HG02870 (cell line): ENCODE results near the gene TAF8.
"Not testable (repeated sequence)": the region's sequence is repeated elsewhere in the genome, so short reads cannot be mapped to it uniquely, and the experiment has no call there.

Experiments used
- ATAC-seq: cut with Tn5 transposase; IDR thresholded peaks from one replicate; pipeline ENCODE4 v1.9.1; 2021; ENCODE audit warnings: mild to moderate bottlenecking, moderate library complexity; ENCODE audit not compliant: unreplicated experiment

TAF8 gene, protein sequence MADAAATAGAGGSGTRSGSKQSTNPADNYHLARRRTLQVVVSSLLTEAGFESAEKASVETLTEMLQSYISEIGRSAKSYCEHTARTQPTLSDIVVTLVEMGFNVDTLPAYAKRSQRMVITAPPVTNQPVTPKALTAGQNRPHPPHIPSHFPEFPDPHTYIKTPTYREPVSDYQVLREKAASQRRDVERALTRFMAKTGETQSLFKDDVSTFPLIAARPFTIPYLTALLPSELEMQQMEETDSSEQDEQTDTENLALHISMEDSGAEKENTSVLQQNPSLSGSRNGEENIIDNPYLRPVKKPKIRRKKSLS

DNA sequence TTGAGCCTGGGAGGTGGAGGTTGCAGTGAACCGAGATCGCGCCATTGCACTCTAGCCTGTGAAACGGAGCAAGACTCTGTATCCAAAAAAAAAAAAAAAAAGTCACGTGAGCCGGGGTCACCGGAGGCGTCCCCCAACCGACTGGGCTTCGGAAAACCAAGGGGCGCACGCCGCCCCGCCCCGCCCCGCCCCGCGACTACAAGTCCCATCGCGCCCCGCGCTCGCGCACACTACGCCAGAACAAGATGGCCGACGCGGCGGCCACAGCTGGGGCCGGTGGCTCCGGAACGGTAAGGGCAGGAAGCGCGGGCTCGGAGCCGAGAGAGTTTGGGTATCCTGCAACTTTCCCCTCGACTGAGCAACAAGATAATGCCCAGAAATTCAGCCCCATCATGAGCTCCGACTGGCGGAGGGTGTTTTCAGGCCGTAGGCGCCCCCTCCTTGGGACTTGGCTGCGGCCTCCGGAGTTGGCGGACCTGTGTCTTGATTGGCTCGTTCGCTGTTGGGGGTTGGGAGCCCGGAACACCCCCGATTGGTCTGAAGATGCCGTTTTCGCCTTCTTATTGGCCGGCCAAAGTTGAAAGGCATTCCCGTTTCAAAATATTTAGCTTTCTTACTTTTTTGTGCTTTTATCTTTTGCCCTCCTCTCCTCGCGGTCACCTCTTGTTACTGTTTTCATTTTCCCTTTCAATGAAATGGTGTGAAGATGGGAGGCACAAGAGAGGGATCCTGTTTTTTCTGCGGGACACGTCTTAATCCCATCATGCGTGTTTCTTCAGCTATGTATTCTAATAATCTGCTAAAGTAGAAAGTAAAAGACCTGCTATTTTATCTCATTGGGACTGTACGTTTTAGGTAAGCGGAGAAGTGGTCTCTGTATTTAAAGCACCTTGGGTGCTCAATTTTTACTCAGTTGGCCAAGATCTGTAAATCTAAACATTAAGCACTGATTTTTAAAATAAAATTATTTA is at the start of gene TAF8:
Gene TAF8 (plus strand): TSS at position 228 of the 971 bp plus-strand sequence. CDS start 18 bp downstream, at position 246.
- ATAC-seq = peak; percentile 77

GRCh38 chr6:42001506-42001905 is 48.8 kb upstream of the TAF8 start:
- ATAC-seq = no peak

DNA sequence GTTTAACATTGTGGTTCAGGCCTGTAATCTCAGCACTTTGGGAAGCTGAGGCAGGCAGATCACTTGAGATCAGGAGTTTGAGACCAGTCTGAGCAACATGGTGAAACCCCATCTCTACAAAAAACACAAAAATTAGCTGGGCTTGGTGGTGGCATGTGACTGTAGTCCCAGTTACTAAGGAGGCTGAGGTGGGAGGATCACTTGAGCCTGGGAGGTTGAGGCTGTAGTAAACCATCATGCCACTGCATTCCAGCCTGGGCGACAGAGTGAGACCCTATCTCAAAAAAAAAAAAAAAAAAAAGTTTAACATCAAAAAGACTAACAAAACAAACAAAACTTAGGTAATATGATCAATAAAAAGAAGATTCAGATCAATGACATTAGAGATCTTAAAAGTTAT is 46.7 kb upstream of the TAF8 start:
- not testable (repeated sequence) for ATAC-seq

GRCh38 chr6:42007286-42008137 is 42.8 kb upstream of the TAF8 start:
- ATAC-seq = no peak

GRCh38 chr6:42008138-42008528 is 42.2 kb upstream of the TAF8 start:
- not testable (repeated sequence) for ATAC-seq

GRCh38 chr6:42009844-42010184 is 40.5 kb upstream of the TAF8 start:
- no peak for ATAC-seq

DNA sequence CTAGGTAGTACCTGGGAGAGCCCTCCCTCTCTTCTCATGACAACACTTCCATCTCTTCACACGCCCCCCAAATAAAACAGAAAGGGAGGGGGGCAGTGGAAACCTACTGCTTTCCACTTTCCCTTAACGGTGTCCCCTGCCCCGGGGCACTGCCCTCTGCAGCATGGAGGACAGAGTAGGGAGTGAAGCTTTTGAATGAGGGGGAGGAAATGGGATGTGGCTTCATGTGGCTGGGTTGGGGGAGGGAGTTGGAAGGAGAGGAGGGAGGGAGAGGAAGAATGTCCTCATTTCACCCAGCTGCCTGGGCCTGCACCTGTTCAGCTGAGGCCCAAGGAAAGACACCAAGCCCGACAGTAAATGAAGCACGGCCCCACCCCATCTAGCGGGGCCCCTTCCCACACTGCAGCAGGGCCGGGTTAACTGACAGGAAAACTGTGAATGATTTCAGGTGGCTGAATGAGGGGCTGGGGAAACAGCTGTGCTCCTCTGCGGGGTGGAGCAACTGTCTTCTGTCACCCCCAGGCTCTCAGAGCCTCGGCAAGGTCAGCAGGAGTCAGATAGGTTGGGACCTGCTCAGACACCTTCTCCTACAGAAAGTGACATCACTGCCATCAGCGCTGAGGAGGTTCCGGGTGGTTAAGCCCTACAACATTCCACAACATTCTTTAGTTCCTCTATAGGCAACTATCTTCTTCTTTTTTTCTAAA is 40.0 kb upstream of the TAF8 start:
- ATAC-seq = no peak

- ATAC-seq = no peak
Measured at GRCh38 chr6:42010909-42011308, 39.4 kb upstream of the TAF8 start.

DNA sequence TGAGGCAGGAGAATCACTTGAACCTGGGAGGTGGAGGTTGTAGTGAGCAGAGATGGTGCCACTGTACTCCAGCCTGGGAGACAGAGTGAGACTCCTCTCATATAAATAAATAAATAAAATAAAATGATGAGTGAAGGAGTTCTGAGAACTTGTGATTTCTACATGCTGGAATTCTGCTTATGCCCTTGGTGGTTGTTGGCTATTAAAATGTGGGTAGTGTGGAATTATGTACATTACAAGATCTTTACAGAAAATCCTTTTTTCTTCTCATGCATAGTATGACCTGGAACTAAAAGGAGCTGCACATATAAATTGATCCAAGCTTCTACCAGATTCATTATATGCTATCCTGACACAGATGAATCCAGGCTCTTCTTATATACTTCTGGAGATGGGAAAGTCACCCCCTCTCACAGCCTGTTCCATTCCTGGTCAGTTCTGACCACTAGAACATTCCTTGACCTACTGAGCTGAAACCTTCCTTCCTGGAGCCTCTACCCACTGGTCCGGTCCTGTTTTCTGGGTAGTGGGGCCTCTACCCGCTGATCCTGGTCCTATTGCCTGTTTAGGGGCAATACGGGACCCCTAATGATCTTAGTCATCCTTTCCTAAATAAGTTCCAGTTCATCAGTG is 37.7 kb upstream of the TAF8 start:
- ATAC-seq = no peak

DNA sequence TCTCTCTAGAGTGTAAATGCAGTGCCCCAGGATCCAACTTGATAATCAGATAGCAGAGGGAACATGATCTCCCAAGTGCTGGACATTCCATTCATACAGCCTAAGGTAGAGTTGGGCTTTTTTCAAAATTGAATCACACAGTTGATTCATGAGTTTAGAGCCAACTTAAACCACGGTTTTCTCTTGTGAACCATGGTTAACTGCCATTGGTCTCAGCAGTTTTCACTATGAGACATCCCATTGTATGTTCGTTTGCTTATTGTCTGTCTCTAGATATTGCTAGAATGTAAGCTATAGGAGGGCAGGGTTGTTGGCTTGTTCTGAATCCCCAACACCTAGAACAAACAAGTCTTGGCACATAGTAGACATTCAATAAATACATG is 37.2 kb upstream of the TAF8 start:
- no peak for ATAC-seq

- no peak for ATAC-seq
Measured at GRCh38 chr6:42017021-42017643, 33.2 kb upstream of the TAF8 start.

DNA sequence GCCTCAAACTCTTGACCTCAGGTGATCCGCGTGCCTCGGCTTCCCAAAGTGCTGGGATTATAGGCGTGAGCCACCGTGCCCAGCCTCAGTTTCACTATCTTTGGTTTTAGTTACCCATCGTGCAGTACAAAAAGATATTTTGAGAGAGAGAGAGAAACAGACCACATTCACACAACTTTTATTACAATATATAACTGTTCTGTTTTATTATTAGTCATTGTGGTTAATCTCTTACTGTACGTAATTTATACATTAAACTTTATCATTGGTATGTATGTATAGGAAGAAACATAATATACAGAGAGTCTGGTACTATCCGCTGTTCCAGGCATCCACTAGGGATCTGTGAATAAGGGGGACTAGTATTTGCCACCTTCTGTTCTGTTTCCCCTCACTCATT is 29.4 kb upstream of the TAF8 start:
- no peak for ATAC-seq

GRCh38 chr6:42021847-42022754 is 28.2 kb upstream of the TAF8 start:
- ATAC-seq = no peak

DNA sequence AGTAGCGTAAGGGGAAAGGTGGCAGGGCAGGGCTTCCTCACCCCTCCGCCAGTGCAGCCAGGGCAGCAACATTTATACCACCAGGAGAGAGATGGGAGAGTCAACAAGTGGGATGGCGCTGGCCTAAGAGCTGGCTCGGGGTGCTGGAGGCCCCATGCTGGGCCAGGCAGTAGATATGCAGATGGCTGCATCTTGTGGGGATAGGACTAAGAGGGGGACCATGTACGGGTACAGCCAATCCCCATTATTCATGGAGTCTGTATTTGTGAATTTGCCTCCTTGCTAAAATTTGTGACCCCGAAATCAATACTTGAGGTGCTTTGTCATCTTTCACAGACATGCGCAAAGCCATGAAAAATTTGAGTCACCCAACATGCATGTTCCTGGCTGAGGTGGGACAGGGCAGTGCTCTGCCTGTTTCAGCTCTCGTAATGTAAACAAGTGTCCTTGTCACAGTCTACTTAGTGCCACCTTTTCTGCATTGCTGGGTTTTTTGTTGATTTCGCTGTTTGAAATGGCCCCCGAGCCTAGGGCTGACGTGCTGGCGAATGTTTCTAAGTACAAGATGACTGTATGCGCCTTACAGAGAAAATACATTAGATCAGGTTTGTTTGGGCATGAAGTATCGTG is 27.5 kb upstream of the TAF8 start:
- no peak for ATAC-seq

- ATAC-seq = peak; percentile 82
Measured at GRCh38 chr6:42025066-42025844, 25.1 kb upstream of the TAF8 start.

GRCh38 chr6:42025845-42026243 is 24.5 kb upstream of the TAF8 start:
- peak; percentile 8 for ATAC-seq

DNA sequence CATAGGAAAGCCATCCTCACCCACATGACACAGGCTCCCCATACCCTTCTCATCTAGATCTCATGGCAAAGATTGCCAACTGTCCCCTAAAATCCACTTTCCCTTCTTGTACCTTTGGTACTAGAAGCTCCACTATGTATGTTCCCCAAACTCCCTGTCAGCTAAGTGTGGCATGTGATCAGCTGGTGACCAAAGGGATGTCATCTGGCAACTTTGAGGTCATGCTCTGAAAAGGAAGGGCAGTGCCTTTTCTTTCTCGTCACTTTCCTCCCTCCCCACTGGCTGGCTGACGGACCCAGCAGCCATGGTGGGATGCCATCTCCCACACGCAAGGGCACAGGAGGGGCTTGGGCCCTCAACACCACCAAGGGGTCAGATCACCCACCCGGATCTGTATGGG is 23.8 kb upstream of the TAF8 start:
- no peak for ATAC-seq
